ENCODE results near the gene APOC4.

- TF ChIP-seq CTCF (IDR thresholded peaks at IDR 0.05) (no peak), POLR2AphosphoS5 (IDR thresholded peaks at IDR 0.05; ENCODE audit: low read depth, low read length) (no peak), REST (IDR thresholded peaks at IDR 0.05; ENCODE audit: insufficient read depth in 1 of 2, low read depth in 2 of 2, low read length in 1 of 2) (no peak), TCF7L2 (IDR thresholded peaks at IDR 0.05; ENCODE audit: low read depth, low read length) (no peak), SIN3A (IDR thresholded peaks at IDR 0.05; ENCODE audit: borderline replicate concordance, insufficient read depth, low read depth, low read length) (no peak)
Observed at GRCh38 chr19:44894946-44895345, 47.1 kb upstream of the APOC4 start.

All from Panc1 (cell line).